SH-SY5Y (cell line): Measurements from ENCODE around the gene CYTL1.

Experiments
- GATA2 ChIP-seq: IDR thresholded peaks from 2 replicates; pipeline ENCODE4 v1.6.1; 2011; ENCODE audit warnings: mild to moderate bottlenecking, low read depth, low read length
- GATA3 ChIP-seq: IDR thresholded peaks from 2 replicates; pipeline ENCODE4 v1.6.1; 2011; ENCODE audit warnings: low read depth, mild to moderate bottlenecking, low read length, moderate library complexity

The CYTL1 gene

DNA sequence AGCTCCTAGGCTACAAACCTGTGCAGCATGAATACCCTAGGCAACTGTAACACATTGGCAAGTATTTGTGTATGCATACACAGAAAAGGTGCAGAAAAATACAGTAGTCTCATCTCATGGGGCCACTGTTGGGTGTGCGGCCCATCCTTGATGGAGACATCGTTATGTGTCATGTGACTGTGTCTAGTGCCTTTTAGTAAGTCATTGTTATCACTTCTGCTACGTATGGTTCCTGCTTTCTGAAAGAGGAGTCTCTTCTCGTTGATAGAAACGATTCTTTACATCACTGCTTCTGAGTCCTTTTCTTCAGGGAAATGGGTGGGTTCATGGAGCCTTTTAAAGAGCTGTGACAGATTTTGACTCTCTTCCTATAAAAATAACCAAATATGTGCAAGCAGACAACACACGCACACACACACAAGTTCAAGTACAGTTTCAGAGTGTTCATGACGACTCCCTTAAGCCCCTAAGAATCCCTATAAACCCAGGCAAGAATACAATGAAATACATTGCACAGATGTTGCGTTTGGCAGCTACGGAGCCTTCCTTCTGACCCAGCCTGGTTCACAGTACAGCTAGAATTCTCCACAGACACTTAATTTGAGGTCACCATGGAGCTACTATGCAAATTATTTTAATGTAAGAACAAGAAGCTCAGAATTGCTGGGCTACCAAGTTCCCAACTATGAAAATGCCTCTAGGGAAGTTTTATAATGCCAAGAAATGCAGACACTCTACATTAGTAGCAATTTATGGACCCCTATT lies 21.8 kb upstream of the CYTL1 start:
- TF ChIP-seq GATA2 (no peak), GATA3 (no peak)

DNA sequence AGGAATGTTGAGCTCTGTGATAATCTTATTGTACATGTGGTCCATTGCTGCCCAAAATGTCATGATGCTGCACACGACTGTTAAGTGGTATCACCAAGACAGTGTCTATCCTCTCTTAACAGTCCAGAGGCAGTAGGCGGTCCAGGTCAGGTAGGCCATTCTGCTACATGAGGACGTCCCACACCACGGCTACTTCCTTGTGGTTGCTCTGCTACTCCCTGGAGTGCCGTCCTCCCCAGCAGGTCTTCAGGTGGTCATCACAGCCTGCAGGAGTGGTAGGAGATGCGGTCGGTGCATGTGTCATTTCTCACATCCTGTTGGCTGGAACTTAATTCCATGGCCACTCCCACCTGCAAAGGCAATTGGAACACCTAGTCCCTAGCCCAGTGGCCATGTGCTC lies 20.5 kb upstream of the CYTL1 start:
- TF ChIP-seq GATA3 (no peak), GATA2 (no peak)

- TF ChIP-seq GATA2 (no peak), GATA3 (no peak)
Observed at GRCh38 chr4:5037553-5038551, 18.6 kb upstream of the CYTL1 start.

GRCh38 chr4:5036239-5036638 lies 17.0 kb upstream of the CYTL1 start:
- no peak for TF ChIP-seq GATA3

DNA sequence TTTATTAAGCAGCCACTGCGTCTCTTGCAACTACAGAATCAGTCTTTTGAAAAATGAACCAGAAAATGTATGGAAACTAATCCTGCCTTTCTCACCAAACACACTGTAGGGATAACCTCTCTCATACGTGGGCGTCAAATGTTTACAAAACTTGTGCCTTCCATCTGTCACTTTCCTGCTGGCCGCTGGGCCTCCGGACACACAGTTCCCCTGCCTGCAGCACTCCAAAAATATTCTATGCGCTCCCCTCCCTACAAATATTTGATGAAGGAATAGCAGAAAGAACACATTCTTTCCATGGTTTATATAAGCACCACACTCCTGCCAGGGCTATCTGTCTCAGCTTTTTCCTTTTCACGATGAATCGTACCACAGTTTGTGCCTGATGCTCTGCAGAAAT lies 14.9 kb upstream of the CYTL1 start:
- TF ChIP-seq GATA3 (no peak), GATA2 (no peak)

GRCh38 chr4:5033281-5033841 lies 14.1 kb upstream of the CYTL1 start:
- TF ChIP-seq GATA2: no peak
- no peak for TF ChIP-seq GATA3

DNA sequence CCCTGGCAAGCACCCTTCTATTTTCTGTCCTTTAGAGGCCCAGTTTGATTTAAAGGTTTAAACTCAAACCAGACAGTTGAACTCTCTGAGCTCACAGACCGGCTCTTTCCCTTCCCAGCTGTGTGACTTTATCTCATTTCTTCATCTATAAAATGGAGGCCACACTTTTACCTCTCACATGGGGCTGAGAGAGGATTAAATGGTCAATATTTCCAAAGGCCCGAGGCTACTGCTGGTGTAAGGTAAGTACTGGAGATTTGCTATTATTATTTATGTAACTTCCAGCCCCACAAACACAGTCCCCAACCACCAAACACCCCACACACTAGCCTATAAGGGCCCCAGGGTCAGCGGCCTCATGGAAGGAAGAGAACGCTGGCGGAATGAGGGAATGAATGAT lies 13.6 kb upstream of the CYTL1 start:
- TF ChIP-seq GATA3 (no peak), GATA2 (no peak; the same call in 1 of the 2 replicates)

- TF ChIP-seq GATA3: no peak
- TF ChIP-seq GATA2: no peak
Observed at GRCh38 chr4:5030927-5031326, 11.7 kb upstream of the CYTL1 start.

GRCh38 chr4:5030221-5030620 lies 11.0 kb upstream of the CYTL1 start:
- TF ChIP-seq GATA3: no peak
- no peak for TF ChIP-seq GATA2

DNA sequence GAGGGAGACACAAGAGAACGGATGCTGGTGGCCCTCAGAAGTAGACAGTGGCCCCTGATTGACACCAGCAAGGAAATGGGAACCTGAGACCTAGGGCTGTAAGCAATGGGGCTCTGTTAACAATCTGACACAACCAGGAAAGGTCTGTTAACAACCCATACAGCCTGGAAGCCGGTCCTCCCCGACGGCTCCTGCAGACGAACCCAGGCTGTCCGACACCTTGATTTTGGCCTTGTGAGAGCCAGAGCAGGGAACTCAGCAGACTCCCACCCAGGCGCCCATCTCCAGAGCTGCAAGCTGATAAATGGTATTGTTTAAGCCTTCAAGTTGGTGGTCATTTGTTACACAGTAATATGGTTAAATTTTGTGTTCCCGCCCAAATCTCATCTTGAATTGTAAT lies 10.2 kb upstream of the CYTL1 start:
- TF ChIP-seq GATA3 (no peak), GATA2 (no peak)

- TF ChIP-seq GATA2 (no peak), GATA3 (no peak)
Observed at GRCh38 chr4:5028480-5028879, 9.2 kb upstream of the CYTL1 start.

GRCh38 chr4:5027346-5027745 lies 8.1 kb upstream of the CYTL1 start:
- TF ChIP-seq GATA2 (no peak), GATA3 (no peak)

GRCh38 chr4:5026371-5026770 lies 7.1 kb upstream of the CYTL1 start:
- TF ChIP-seq GATA2 (no peak), GATA3 (no peak)

DNA sequence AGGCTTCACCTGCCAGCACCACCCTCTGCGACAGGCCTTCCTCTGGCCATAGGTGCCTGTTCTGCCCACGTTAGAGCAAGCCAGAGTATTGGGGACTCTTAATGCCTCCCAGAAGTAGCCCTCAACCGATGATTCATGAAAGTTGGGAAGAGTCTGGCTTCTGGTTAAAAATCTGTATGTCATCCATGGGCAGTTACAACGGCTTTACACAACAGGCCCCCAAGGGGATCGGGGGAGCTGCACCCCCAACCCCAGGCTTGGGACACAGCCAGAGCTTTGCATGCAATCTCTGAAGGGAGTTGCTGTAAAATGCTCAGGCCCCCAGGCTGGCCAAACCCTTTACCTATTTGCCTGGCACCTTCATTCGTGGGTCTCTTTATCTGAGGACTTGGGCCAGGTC lies 5.4 kb upstream of the CYTL1 start:
- no peak for TF ChIP-seq GATA3
- TF ChIP-seq GATA2: no peak

DNA sequence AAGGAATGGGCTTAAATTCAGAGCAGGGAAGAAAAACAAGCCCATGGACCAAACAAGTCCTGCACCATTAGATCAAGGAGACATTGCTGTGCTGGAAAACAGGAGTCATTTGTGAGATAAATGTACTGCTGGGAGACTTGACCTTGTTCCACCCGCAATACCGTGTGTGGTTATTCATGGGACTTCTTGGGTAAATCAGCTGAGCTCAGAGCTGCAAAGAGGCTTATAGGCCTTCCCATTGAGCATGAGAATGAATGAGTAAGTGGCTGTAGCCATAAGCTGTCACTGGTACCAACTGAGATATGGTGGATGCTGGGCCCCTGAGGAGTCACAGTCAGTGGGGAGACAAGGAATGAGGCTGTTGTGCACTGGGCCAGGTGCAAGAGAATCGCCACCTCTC lies 2.3 kb upstream of the CYTL1 start:
- TF ChIP-seq GATA3: no peak
- TF ChIP-seq GATA2: no peak
